Prostate gland (tissue), 2 donors: ENCODE results near the gene MBL2.

ENCODE experiments used
- CTCF ChIP-seq, 4 experiments: fragments of 200-600 bp in 2 of 4; fragments of 450-650 bp in 2 of 4; sonication (generic) in 2 of 4; IDR thresholded peaks; 1 replicate in 3 of 4; 2 replicates in 1 of 4; pipeline ENCODE4 v1.5.1; 2016 to 2019; ENCODE audit warnings: antibody characterized with exemption in 4 of 4, mild to moderate bottlenecking in 2 of 4, moderate library complexity in 2 of 4
- POLR2A ChIP-seq: fragments of 450-650 bp; IDR thresholded peaks from one replicate; pipeline ENCODE4 v1.6.1; 2016; ENCODE audit warnings: antibody characterized with exemption, mild to moderate bottlenecking

DNA sequence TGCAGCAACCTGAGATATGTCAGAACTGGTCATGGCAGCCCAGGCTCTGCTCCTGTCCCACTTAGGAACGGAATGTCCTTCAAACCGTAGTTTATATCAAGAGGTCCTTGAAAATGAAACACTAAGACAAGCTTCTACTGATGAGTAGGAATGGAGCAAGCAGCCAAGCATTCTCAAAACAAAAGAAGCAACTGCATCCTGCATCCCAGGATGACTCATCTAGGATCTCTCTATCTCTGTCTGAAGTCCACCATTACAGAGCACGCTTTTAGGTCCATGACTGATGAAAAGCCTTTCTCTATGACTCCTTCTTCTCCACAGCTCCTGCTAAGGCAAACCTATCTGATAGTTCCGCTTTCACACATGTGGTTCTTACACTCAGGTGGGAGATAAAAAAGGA is 16.3 kb downstream of the MBL2 start:
- TF ChIP-seq CTCF (IDR thresholded peaks at IDR 0.05), result no peak
- no peak for TF ChIP-seq POLR2A
